Rectal smooth muscle tissue (tissue), 1 donor: ENCODE results near the gene GPR183.

Experiments
- H3K27ac ChIP-seq: one replicate; pipeline ENCODE4 v1.7.0; 2013; ENCODE audit warnings: low read depth, low read length, inconsistent platforms
- H3K27me3 ChIP-seq: one replicate; pipeline ENCODE4 v1.7.0; 2013; ENCODE audit warnings: low read length; ENCODE audit not compliant: control insufficient read depth, insufficient read depth
- H3K36me3 ChIP-seq: one replicate; pipeline ENCODE4 v1.7.0; 2013; ENCODE audit warnings: low read length; ENCODE audit not compliant: control insufficient read depth, insufficient read depth
- H3K4me1 ChIP-seq: one replicate; pipeline ENCODE4 v1.7.0; 2013; ENCODE audit warnings: low read length; ENCODE audit not compliant: control insufficient read depth, insufficient read depth
- H3K4me3 ChIP-seq: one replicate; pipeline ENCODE4 v1.7.0; 2013; ENCODE audit warnings: low read length
- H3K9ac ChIP-seq: one replicate; pipeline ENCODE4 v1.7.0; 2013; ENCODE audit warnings: low read length

GPR183 gene

DNA sequence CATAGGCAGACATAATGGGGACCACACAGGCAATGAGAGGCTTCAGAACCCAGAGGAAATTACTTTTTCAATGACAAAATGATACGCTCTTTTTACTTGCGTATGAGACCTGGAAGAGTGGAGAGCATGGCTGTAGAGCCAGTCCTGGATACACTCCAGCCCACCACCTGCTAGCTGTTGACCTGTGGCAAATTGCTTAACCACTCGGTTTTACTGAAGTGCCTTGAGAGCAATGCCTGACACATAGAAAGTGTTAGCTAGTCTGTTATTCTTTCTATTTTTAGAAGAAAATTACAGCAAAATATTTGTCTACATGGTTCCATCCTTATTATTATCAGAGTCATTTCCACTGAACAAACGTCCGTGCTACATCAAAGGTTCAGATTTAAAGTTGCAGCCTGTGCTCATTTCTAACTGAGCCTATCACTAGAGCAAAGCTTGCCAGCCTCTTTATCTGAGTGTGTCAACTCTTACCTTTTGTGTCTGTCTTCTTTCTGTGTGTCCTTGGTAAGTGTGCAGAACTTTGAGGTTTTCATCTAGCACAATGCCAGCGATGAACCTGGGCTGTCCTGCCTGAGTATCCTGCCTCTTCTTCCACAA, 9.6 kb upstream of the GPR183 start:
- Histone ChIP-seq H3K4me1 (no peaks in the 10 kb centered on the region), H3K27ac (no peak overlapping the region)

DNA sequence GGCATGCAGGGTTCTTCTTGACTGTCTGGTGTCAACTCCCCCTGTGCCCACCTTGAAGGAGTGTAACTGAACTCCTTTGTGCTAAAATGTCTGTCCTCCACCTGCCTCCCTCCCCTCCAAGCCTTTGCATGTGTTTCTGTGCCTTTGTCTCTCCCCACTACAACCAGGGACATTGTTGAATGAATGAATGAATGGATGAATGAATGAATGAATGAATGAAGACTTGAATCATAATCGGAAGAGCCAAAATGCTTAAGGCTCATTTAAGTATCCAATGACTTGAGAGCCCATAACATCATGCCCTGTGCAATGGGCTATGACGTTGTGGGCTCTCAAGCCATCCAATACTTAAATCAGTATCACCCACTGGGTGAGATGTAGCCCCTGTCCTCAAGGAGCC, 9.0 kb upstream of the GPR183 start:
- Histone ChIP-seq H3K9ac (no peak overlapping the region), H3K27me3 (no peaks in the 10 kb centered on the region), H3K36me3 (no peaks in the 10 kb centered on the region), H3K4me1 (peaks cover under 1% of the 10 kb centered on the region), H3K27ac (no peak overlapping the region), H3K4me3 (no peak overlapping the region)

More for the DNA sequence above, 9.6 kb upstream of the GPR183 start:
- Histone ChIP-seq H3K9ac (no peak overlapping the region), H3K36me3 (no peaks in the 10 kb centered on the region), H3K4me3 (no peak overlapping the region), H3K27me3 (no peaks in the 10 kb centered on the region)

DNA sequence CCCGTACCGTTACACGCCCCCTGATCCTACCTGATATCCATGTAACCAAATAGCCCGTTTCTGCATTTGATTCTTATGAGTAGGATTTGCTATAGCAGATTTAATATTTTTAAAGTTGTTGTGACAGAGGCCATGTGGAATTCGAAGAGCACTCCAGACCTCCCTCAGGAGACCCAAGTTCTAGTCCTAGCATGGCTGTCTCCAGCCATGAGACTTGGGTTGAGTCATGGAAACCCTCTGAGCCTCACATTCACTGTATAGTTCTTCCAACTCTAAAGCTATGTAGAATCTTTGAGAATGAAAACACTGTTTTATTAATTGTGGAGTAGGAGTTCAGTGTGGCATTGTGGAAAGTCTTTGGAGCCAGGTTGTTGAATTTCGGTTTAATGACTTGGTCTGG, 8.0 kb upstream of the GPR183 start:
- H3K4me1 ChIP-seq, result peaks cover 6% of the 10 kb centered on the region
- H3K9ac ChIP-seq, result no peak overlapping the region
- no peaks in the 10 kb centered on the region for H3K27me3 ChIP-seq
- H3K36me3 ChIP-seq, result no peaks in the 10 kb centered on the region
- no peak overlapping the region for H3K4me3 ChIP-seq
- H3K27ac ChIP-seq, result no peak overlapping the region

DNA sequence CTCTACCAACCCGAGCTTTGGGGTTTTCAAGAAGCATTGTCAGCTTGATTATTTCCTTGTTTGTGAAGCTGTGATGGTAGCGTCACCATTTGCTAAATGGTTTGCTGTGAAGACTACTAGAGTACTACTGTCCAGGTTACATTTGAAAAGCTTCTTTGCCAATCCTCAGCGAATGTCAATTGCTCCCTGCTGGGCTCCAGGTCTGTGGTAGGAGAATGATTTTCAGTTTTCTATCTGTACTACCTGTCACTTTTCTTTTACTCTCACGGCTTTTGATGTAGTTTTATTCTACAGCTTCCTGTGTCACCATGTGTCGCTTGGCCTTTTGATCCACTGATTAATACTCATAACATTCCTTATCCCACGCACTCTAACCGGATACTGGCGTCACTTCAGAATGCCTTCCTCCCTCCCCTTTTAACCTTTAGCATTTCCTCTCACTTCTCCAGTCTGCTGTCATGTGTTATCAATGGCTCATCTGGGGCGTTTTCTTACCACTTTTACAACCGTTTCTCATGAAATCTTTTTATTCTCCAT, 7.5 kb upstream of the GPR183 start:
- Histone ChIP-seq H3K4me1 (peaks cover 8% of the 10 kb centered on the region), H3K4me3 (no peak overlapping the region), H3K9ac (no peak overlapping the region), H3K27me3 (no peaks in the 10 kb centered on the region), H3K27ac (no peak overlapping the region), H3K36me3 (no peaks in the 10 kb centered on the region)

DNA sequence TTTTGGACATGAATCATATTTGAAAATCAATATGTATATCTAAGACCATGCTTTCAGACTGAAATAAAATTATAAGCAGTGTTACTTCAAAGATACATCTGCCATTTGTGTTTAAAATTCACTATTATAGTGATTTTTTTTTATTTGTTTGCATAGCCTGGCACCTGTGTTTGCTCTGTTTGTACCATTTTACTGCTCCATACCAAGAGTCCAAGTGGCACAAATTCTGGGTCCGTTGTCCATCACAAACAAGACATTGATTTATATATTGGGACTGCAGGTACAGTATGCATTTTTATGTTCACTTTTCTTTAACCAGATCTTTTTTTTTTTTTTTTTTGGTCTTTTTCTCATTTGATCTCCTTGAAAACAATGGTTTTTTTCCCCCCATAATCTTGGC, 6.7 kb upstream of the GPR183 start:
- Histone ChIP-seq H3K36me3 (no peaks in the 10 kb centered on the region), H3K4me3 (no peak overlapping the region), H3K27ac (no peak overlapping the region), H3K4me1 (peaks cover 8% of the 10 kb centered on the region), H3K9ac (no peak overlapping the region), H3K27me3 (no peaks in the 10 kb centered on the region)

DNA sequence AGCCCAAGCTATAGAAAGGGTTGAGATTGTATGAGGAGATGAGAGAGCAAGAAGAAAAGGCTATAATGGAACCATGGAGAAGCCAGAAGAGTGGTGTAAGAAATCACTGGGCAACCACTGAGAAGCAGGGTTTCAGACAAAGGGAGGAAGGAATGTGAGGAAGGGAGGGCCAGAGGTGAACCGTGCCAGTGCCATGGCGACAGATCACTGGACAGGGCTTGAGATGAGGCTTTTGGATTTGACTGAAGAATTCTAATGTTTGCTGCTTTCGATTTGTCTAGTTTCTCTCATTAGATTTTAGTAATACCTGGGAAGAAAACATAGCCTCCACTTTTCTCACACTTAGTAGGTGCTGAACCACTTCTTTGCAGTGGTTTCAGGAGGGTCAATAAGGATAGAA, 6.3 kb upstream of the GPR183 start:
- Histone ChIP-seq H3K27ac (no peak overlapping the region), H3K27me3 (no peaks in the 10 kb centered on the region), H3K36me3 (no peaks in the 10 kb centered on the region), H3K4me3 (no peak overlapping the region), H3K4me1 (peaks cover 9% of the 10 kb centered on the region), H3K9ac (no peak overlapping the region)

DNA sequence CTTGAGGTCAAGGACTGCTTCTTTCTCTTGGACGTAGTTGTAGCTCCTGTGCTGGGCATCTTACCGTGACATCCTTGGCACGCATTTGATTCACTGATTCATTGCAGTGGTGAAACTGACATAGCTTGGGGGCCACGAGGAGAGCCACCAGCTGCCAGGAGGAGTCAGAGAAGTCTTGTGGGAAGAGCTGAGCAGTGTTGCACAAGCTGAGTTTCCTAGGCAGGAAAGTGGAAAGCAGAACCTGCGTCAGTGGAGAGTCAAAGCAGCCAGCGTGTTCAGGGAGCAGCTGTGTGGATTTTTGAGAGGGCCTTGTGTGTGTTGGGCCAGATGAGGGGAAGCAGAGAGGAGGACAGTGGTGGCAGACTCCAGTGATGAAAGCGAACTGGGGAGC, 5.3 kb upstream of the GPR183 start:
- no peaks in the 10 kb centered on the region for H3K36me3 ChIP-seq
- peaks cover 19% of the 10 kb centered on the region for H3K4me1 ChIP-seq
- no peaks in the 10 kb centered on the region for H3K27me3 ChIP-seq
- no peak overlapping the region for H3K9ac ChIP-seq
- H3K27ac ChIP-seq, result peak overlapping the region; percentile 8
- no peak overlapping the region for H3K4me3 ChIP-seq

DNA sequence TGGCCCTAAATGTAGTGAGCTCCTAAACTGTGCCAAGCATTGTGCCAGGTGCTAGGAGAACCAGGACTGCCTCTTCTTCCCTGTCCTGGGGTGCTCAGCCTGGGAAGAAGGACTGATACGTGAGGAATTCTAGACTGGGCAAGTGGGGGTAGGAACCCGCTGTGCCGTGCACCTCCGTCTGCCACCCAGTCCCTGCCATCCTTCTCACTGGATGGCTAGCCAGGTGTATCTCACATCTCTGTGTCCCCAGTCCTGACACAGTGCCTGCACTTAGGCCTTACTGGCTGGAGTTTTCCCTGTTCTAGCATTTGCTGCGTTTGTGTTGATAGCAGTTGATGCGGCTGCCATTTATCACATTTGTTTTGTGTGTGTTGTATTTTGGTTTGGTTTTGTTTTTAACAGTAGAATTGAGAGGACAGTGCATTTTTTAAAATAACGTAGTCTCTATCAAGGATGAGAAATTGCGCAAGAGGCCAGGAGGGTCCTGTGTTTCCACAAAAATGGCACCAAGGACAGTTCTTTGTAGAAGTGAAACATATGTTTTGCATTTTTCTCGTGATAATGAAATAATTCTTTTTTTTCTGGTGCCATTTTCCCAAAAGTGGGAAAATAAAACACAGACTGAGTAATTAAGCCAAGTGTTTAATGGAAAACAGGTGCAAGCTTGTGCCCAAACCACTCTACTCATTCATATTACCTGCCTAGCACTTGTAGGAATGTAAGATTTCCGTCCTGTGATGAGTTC, 4.7 kb upstream of the GPR183 start:
- Histone ChIP-seq H3K27me3 (no peaks in the 10 kb centered on the region), H3K4me3 (no peak overlapping the region), H3K36me3 (no peaks in the 10 kb centered on the region), H3K4me1 (peaks cover 19% of the 10 kb centered on the region), H3K9ac (no peak overlapping the region), H3K27ac (peak overlapping the region; percentile 8)

DNA sequence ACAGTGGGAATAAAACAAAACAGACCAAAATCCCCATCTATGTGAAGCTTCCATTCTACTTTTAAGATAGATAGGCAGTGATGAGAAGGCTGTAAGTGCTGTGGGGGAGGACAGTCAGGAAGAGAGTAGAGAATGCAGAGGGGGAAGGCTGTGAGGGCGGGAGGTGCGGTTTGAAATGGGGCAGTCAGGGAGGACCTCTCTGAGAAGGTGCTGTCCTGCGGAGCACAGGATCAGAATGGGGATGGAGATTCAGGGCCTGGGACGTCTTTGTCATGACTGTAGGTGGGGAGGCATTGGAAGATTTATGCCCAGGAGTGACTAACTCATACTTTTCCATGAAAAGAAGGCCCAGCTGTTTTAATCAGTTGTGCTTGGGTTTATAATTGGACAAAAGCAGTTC, 3.9 kb upstream of the GPR183 start:
- no peak overlapping the region for H3K4me3 ChIP-seq
- H3K27ac ChIP-seq, result no peak overlapping the region
- H3K9ac ChIP-seq, result no peak overlapping the region
- H3K4me1 ChIP-seq, result peaks cover 19% of the 10 kb centered on the region
- H3K27me3 ChIP-seq, result no peaks in the 10 kb centered on the region
- no peaks in the 10 kb centered on the region for H3K36me3 ChIP-seq

DNA sequence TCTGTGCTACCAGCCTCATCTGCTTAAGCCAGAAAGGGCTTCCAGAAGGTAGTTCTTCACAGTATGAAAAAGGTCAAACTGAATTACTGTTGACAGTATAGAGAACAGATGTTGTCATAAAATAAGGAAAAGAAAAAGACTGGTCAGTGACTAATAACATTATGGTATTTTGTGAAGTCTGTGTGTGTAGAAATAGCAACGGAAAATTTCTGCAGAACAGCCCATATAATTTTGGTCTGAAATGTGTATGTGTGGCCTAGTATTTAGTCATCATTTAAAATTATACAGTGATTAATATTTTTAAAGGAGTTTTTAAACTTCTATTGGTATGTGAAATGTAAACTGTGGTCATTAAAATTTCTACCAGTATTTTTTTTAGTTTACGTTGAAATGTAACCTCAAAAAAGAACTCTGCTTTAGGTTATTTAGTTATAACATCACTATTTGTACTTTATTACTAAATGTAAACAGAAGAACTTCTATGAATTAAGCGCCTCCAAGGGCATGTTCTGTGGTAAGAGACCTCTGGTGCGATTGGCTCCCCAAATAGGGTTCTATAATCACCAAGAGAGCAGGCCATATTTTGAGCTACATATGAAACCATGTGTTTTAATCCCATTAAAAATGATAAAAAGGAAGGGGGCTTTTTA, 3.3 kb upstream of the GPR183 start:
- H3K36me3 ChIP-seq, result no peaks in the 10 kb centered on the region
- peak overlapping the region; percentile 47 for H3K27ac ChIP-seq
- H3K4me1 ChIP-seq, result peaks cover 19% of the 10 kb centered on the region
- H3K27me3 ChIP-seq, result no peaks in the 10 kb centered on the region
- H3K9ac ChIP-seq, result no peak overlapping the region
- no peak overlapping the region for H3K4me3 ChIP-seq

DNA sequence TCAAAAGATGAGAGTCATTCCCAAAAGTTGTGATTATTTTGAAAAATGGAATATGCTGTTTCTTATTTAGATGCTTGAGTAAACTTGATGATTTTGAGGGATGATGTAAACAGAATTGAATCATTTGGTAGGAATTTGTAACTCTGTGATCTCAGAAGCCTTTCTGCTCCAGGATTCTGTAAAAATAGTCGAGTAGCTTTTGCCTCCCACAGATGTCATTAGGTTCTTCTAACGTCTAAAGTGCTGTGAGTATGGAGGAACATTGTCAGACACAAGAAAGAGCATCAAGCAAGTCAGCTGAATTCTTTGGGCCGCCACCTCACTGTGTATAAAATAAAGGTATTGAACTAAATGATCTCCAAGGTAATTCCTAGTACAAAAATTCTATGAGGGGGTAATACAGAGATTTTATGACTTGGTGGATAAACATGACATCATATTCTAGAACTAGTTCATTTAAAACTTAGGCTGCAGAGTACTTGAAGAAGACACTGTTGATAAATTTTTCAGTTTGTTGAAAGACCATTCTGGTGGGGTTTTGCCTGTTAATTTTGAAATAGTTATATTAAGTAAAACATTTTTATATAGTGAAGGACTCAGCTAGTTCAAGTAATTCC, 1.4 kb upstream of the GPR183 start:
- peaks cover 19% of the 10 kb centered on the region for H3K4me1 ChIP-seq

DNA sequence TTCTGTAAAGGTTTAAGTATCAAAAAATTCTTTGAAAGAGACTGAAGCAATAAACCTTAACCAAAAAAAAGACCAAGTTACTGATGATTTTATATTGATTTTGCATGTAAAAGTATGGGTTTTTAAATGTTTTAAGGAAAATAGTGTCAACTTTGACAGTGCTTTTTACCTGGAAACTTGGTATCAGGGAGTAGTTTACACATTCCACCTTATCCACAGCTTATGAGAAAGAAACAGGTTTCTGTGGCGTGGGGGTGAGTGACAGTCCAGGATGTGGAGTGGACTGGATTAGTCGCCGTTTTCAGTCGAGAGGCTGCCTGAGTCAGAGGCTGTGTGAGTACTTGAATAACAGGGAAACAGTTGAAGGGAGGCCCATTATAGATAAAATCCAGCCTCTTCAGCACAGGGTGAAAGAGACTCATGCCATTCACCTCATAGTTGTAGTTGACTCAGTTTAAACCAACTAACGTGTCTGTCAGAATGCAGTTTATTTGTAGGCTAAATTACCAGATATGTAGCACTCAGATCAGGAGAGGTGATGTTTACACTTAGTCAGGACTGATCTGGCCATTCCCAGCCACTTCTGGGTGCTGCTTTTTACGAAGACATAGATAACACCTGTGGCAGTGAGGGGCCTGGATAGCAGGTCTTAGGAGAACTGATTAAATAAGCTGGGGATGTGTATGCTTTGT, 595 bp upstream of the GPR183 start:
- Histone ChIP-seq H3K4me1 (peaks cover 19% of the 10 kb centered on the region), H3K9ac (no peak overlapping the region), H3K27me3 (no peaks in the 10 kb centered on the region), H3K36me3 (no peaks in the 10 kb centered on the region), H3K27ac (peak overlapping the region; percentile 78), H3K4me3 (peak overlapping the region; percentile 6)

More for the DNA sequence above, 1.4 kb upstream of the GPR183 start:
- Histone ChIP-seq H3K27ac (peak overlapping the region; percentile 78), H3K36me3 (no peaks in the 10 kb centered on the region), H3K27me3 (no peaks in the 10 kb centered on the region), H3K9ac (no peak overlapping the region), H3K4me3 (no peak overlapping the region)
